HG03457 (cell line): ENCODE results near the gene PSMC5.
"Not testable (repeated sequence)": the region's sequence is repeated elsewhere in the genome, so short reads cannot be mapped to it uniquely, and the experiment has no call there.

Source experiments
- ATAC-seq: cut with Tn5 transposase; IDR thresholded peaks from one replicate; pipeline ENCODE4 v1.9.1; 2021; ENCODE audit warnings: moderate number of reproducible peaks; ENCODE audit not compliant: unreplicated experiment

Gene PSMC5

DNA sequence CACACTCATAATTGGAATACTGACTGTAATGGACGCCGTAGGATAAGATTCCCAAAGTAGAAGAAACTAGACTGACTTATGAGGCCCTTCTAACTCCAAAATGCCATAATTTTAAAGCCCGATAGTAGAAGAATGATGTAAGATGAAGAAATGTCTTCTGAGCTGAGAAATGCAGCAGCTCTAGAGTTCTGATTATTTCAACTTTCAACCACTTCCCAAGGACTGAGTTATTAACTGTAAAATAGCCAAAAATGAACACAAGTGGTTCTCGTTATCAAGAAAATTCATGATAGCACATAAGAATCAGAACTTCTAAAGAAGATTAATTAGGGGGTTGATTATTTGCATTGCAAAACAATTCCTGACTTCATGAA, 43.0 kb downstream of the PSMC5 start:
- not testable (repeated sequence) for ATAC-seq

- not testable (repeated sequence) for ATAC-seq
Observed at GRCh38 chr17:63871646-63872365, 44.6 kb downstream of the PSMC5 start.

GRCh38 chr17:63873577-63873976, 46.3 kb downstream of the PSMC5 start, which contains the start of gene CSH2:
CSH2 (minus strand) TSS chr17:63873677; CDS start chr17:63873614, 63 bp downstream.
- not testable (repeated sequence) for ATAC-seq

- ATAC-seq: not testable (repeated sequence)
Observed at GRCh38 chr17:63874061-63874626, 46.9 kb downstream of the PSMC5 start.

- not testable (repeated sequence) for ATAC-seq
Observed at GRCh38 chr17:63874693-63875092, 47.5 kb downstream of the PSMC5 start.

DNA sequence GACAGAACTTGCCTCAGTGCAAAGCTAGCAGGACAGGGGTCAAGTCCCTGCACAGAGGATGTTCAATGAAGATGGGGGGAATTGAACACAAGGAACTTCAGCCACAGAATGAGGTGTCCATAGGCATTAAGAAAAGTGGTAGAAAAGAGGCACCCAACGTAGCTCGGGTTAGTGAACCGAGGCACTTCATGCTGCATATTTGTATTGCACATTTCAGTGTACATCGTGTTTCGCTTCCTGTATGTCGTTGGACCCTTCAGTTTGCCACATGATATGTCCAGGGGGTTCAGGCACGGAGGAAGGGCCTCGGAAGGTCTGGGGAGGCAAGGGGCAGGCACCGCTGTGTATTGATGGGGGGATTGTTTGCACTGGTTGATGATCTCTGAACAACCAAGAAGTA, 51.2 kb downstream of the PSMC5 start:
- ATAC-seq: not testable (repeated sequence)

- no peak for ATAC-seq
Observed at GRCh38 chr17:63880706-63881105, 53.5 kb downstream of the PSMC5 start.

DNA sequence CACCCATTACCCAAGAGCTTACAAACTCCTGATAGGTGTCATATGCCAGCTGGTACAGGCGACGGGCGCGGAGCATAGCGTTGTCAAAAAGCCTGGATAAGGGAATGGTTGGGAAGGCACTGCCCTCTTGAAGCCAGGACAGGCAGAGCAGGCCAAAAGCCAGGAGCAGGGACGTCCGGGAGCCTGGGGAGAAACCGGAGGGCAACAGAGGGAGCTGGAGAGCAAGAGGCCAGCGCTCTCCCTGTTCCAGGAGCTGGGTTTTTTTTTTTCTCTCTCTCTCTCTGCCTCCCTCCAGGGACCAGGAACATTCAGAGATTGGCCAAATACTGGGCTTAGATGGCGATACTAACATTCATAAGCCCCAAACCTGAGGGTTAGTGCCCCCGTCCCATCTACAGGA, 54.1 kb downstream of the PSMC5 start:
- ATAC-seq: not testable (repeated sequence)
